Suprapubic skin (tissue), 3 donors: ENCODE results near the gene CCDC57.

Source experiments
- CTCF ChIP-seq, 2 donors: fragments of 200-600 bp in 1 of 2; fragments of 450-650 bp in 1 of 2; sonication (generic) in 1 of 2; IDR thresholded peaks; one replicate each; pipeline ENCODE4 v1.5.1; 2016 to 2019; ENCODE audit warnings: antibody characterized with exemption in 2 of 2, mild to moderate bottlenecking in 1 of 2, moderate library complexity in 1 of 2
- POLR2A ChIP-seq, 2 donors: fragments of 450-650 bp; IDR thresholded peaks; one replicate each; pipeline ENCODE4 v1.6.1; 2017; ENCODE audit warnings: antibody characterized with exemption in 2 of 2, mild to moderate bottlenecking in 2 of 2, moderate library complexity in 2 of 2

- TF ChIP-seq CTCF (IDR thresholded peaks at IDR 0.05) (no peak), POLR2A (IDR thresholded peaks at IDR 0.05) (no peak)
Measured at GRCh38 chr17:82095777-82096708, 116.6 kb downstream of the CCDC57 start.
